SHP77 (cell line): ENCODE results near the gene TNFRSF12A.

ENCODE experiments used
- DNase-seq, 2 experiments: peaks; one replicate each; lab custom pipeline; 2025; lab: John Stamatoyannopoulos, UW

The TNFRSF12A gene

DNA sequence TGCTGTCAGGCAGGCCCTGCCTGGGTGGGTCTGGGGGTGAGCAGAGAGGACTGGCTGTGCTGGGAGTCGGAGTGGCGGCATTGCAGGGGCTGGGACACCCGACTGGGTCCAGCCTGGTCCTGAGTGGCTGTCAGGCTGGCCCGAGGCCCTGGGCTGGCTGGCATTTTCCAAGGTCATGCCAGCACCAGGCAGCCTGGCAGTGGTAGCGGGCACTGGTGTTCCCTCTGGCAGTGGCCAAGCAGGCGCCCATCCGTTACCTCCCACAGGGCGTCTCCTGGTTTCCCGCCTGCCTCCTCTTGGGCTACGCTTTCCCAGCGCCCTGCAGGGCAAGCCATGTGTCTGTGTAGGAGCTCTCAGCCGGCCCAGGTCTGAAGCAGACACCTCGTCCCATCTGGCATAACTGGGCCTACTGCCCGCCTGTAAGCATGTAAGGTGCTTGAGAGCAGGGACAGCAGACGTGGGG lies 34.2 kb upstream of the TNFRSF12A start:
- DNase-seq = peak in 1 of 2 experiments; percentile 42

GRCh38 chr16:2986623-2987188 lies 33.5 kb upstream of the TNFRSF12A start:
- no peak for DNase-seq

DNA sequence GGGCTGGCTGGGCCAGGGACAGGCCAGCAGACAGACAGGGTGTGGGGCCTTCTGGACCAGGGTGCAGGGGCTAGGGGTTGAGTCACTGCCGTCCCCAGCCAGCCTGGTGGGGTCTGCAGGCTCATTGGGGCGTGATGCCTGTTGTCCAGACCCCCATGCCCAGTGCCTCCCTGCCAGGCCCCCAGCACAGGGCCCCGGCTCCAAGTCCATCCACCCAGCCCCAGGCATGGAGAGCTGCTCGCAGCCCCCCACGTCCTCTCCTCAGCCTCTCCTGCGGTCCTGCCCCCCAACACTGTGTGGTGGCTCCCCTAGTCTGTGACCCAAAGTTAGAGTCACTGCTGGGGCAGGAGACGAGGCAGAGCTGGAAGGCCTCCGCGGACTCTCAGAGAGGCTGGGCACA lies 32.9 kb upstream of the TNFRSF12A start:
- no peak for DNase-seq

- DNase-seq = no peak
Measured at GRCh38 chr16:2987833-2988232, 32.3 kb upstream of the TNFRSF12A start.

- no peak for DNase-seq
Measured at GRCh38 chr16:2988590-2989099, 31.5 kb upstream of the TNFRSF12A start.

DNA sequence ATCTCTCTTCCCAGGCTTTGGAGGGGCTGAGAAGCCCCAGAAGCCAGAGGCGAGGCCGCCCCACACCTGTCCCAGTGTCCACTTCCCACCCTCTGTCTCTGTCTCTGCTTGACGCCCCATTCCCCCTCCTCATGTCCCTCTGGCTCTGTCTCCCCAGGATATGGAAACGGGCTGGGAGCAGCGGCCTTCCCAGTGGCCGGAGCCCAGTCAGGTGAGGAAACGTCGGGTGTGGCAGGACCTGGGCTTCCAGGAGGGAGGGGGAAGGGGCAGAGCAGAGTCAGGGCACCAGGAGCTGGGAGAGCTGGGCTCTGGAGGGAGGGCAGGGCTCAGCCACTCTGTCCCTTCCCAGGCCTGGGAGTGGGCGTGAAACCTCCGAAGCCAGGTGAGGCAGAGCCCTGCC lies 29.3 kb upstream of the TNFRSF12A start:
- DNase-seq = no peak

GRCh38 chr16:2991566-2992261 lies 28.5 kb upstream of the TNFRSF12A start:
- DNase-seq = no peak

GRCh38 chr16:2992383-2993081 lies 27.6 kb upstream of the TNFRSF12A start:
- no peak for DNase-seq

GRCh38 chr16:2996298-2996697 lies 23.9 kb upstream of the TNFRSF12A start:
- no peak for DNase-seq

- no peak for DNase-seq
Measured at GRCh38 chr16:2999929-3000328, 20.2 kb upstream of the TNFRSF12A start.

DNA sequence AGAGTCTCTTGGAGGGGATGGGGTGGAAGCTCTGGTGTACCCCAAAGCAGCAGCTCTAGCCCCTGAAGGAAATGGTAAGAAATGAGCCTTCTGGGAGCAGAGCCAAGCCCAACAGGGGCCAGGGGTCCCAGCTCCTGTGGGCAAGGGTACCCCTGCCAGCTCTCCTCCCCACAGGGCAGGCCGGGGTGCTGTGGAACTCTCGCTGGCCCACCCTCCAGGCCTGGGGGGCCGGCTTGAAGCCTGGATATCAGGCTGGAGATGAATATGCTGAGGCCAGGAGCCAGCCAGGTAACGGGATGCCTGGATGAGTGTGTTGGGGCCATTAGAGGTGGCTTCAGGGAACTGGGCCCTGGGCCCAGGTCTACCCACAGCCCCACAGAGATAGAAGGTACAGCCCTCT lies 19.6 kb upstream of the TNFRSF12A start:
- no peak for DNase-seq

- no peak for DNase-seq
Measured at GRCh38 chr16:3001316-3001715, 18.9 kb upstream of the TNFRSF12A start.

- peak; percentile 97 to 98 for DNase-seq
Measured at GRCh38 chr16:3003582-3004270, 16.4 kb upstream of the TNFRSF12A start.

DNA sequence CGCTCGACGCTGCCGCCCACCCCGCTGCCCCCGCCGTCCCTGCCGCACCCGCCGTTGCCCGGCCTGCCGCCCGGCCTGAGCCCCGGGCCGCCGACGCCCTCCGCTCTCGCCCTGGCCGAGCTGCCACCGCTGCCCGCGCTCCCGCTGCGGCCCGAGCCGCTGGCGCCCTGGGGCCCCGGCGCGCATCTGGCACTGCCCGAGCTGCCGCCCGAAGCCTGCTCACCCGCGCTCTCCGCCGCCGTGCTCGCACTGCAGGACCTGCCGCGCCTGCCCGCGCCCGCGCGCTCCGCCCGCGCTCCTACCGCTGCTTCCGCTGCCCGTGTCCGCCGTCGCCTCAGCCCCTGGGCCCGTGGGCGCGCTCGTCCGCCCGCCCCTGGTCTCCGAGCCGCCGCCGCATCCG lies 15.8 kb upstream of the TNFRSF12A start:
- no peak for DNase-seq

- no peak for DNase-seq
Measured at GRCh38 chr16:3004781-3005284, 15.3 kb upstream of the TNFRSF12A start.

GRCh38 chr16:3007059-3007956 lies 12.9 kb upstream of the TNFRSF12A start:
- no peak for DNase-seq

- no peak for DNase-seq
Measured at GRCh38 chr16:3007957-3008689, 12.0 kb upstream of the TNFRSF12A start.

DNA sequence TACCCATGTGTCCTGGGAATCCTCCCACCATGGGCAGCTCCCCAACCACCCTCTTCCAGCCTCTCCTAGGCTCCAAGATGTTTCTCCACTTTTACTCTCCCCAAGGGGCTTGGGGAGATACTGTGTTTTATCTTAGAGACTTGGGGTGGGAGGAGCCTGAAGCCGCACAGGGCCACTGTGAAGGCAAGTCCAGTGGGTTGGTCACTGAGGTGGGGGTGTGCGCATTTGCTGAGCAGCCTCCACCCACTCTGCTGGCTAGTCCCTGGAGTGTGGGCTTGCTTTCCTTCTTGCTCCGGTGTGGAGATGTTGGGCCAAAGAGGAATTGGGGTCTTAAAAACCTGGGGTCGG lies 11.5 kb upstream of the TNFRSF12A start:
- DNase-seq = no peak

DNA sequence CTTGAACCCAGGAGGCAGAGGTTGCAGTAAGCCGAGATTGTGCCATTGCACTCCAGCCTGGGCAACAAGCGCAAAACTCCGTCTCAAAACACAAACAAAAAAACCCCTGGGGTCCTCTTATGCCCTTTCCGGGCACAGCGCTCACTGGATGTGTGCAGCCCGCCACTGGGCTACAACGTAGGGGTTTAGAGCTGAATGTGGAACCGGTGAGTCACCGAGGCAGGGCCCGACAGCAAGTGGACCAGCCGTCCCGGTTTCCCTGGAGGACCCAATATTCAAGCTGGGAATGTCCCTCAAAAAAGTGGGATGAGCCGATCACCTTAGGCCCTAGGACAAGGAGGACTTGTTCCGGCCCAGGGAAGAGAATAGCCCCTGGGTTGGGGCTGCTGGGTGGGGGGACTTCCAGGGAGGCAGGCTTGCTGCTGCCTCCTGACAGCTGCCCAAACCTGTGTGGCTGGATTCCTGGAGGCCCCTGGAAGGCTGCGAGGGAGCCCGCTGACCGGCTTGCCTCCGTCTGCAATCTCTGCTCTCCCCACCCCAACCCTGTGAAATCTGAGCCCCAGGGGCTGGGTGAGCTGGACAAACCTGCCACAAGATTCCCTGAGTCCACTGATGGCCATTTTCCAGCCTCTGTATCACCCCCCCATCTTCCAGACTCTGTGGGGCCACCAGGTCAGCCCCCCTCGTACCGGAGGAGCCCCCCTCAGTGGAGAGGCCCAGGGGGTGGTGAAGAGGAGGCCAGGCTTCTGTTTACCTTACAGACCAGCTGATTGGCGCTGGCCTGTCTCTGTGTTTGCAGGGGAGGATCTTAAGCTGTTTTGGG lies 10.4 kb upstream of the TNFRSF12A start:
- DNase-seq = no peak

DNA sequence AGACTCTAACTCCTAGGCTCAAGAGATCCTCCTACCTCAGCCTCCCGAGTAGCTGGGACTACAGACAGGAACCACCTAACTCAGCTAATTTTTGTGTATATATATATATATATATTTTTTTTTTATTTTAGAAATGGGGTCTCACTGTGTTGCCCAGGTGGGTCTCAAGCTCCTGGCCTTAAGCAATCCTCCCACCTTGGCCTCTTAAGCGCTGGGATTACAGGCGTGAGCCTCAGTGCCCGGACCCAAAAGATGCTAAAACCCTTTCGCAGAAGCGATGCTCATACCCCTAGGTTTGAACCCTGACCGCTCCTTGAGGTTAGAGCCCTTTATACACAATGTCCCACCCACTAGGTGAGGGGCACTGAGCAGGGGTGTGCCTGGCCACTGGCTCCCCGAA lies 9.7 kb upstream of the TNFRSF12A start:
- DNase-seq = no peak
